GM18499 (cell line): Measurements from ENCODE around the gene COX14.
"Not testable (repeated sequence)": the region's sequence is repeated elsewhere in the genome, so short reads cannot be mapped to it uniquely, and the experiment has no call there.

Experiments
- ATAC-seq: cut with Tn5 transposase; IDR thresholded peaks from one replicate; pipeline ENCODE4 v1.9.1; 2021; ENCODE audit warnings: moderate number of reproducible peaks; ENCODE audit not compliant: insufficient read depth, unreplicated experiment

The COX14 gene

GRCh38 chr12:50107416-50108268 is 4.4 kb upstream of the COX14 start:
- no peak for ATAC-seq

DNA sequence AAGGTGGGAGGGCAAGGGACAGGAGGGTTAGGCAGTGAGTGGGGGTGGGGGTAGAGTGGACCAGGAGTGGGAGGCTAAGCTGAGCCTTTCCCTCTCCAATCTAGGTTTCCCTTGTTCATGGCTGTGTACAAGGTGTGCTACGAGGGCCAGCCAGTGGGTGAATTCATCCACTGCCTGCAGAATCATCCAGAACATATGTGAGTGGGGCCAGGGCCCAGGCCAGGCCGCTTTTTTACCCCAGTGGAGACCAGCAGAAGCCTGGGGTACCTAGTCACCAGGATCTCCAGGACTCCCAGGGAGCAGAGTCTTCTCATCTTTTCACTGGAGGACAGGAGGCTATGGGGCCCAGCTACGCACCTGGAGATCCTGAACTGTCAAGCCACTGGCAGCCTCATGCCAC is 2.7 kb upstream of the COX14 start:
- ATAC-seq, result no peak

GRCh38 chr12:50110127-50110761 is 1.8 kb upstream of the COX14 start:
- ATAC-seq, result no peak

DNA sequence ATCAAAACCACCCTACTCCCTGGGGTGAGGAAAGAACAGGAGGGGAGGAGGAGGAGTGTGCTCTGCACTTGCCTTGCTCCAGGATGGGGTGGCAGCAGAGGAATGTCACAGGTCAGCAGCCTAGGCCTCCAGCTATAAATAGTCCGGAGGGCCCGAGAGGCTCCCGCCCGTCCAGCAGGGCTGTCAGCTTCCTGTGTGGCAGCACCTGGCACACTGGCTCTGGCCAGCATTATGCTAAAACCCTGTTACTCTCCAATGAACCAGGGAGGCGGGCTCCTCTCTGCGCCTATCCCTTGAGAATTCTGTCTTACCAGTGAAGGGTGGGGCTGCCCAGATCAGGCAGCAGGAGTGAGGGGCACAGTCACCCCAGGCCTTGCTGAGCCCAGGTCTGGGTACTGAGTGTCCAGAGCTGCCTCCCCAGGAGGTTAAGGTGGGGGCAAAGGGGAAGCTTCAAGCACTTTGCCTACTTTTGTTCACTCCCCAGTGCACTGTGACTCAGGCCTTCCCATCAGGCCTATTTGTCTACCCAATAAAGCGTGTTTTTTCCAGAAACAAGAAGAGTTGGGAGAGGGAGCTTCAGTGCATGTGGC is 1.2 kb upstream of the COX14 start:
- no peak for ATAC-seq

GRCh38 chr12:50111395-50111692 is 692 bp upstream of the COX14 start:
- no peak for ATAC-seq

- no peak for ATAC-seq
Measured at GRCh38 chr12:50112456-50113218, 601 bp downstream of the COX14 start.

GRCh38 chr12:50117057-50117622 is 5.1 kb downstream of the COX14 start:
- ATAC-seq, result no peak

DNA sequence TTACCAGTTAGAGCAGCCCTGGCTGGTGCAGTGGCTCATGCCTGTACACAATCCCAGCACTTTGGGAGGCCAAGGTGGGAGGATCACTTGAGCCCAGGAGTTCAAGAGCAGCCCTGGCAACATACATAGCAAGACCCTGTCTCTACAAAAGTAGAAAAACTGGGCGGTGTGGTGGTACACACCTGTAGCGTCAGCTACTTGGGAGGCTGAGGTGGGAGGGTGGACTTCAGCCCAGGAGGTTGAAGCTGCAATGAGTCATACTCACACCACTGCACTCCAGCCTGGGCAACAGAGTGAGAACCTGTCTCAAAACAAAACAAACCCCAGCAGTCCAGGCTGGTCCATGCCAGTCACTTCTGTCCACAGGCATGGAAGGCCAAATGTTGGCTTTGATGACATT is 7.4 kb downstream of the COX14 start:
- no peak for ATAC-seq

DNA sequence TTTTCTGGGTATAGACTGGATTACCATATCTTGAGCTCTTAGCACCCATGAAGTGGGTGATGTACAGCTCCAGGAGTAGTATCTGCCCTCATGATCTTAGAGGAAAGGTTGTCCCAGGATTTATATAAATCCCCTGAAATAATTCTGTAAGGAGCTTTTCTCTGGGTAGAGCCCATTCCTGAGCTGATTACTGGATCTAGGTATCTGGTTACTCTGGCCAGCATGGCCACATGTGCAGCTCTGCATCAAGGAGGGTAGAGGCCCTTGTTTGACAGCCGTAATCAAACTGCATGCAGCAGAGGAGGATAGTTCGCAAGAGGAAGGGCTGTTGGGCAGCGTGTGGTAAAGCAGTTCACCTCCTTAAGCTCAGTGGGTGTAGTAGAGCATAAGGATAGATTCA is 8.5 kb downstream of the COX14 start:
- no peak for ATAC-seq

DNA sequence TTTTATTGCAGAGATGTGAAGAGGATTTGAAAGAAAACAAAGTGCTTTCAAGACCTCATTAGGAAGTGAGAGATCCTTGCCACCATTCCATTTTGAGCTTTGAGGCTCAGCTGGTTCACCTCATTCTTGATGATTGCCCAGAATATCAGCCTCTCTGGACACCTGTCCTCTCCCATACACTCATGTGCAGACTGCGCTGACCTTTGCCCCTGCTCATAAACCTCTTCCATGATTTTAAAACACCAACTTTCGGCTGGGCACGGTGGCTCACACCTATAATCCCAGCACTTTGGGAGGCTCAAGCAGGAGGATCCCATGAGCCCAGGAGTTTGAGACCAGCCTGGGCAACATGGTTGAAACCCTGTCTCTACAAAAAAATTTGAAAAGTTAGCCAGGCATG is 8.9 kb downstream of the COX14 start:
- no peak for ATAC-seq

DNA sequence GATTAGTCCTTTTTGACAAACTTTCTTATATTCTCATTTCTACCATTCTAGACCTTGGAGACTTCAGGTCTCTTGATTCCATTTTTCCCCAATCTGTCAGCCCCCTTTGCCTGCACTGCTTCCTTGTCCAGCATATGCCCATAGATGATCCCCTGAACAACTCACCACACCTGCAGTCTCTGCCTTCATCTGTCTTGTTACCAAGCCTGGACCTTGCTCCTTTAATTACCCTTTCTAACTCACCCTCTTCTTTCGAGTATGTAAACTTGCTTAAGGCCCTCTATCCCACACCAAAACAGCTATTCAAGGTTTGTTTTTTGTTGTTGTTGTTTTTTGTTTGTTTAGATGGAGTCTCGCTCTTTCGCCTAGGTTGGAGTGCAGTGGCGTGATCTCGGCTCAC is 9.6 kb downstream of the COX14 start:
- ATAC-seq, result no peak

DNA sequence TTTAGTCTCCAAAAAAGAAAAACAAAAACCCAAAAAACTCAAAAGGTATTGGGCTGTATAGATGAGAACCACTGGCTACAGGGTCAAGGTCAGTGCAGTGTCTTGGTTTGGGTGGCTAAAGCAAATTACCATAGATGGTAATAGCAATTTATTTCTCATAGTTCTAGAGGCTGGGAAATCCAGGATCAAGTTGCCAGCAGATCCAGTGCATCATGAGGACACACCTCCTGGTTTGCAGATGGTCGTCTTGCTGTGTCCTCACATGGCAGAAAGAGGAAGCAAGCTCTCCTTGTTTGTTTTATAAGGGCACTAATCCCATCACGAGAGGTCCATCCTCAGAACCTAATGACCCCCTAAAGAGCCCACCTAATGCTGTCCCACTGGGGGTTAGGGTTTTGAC is 11.2 kb downstream of the COX14 start:
- ATAC-seq, result no peak

DNA sequence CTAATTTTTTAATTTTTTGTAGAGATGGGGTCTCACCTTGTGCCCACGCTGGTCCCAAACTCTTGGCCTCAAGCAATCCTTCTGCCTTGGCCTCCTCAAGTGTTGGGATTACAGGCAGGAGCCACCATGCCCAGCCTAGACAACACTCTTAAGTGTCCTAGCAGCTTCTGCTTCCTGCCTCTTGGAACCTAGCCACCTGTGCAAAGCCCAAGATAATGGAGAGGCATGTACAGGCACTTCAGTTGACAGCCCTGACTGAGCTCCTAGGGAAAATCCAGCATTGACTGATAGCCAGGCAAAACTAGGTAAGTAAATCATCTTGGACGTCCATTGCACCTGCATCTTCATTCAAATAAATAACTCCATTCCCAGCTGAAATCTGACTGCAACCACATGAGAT is 15.5 kb downstream of the COX14 start:
- no peak for ATAC-seq

- ATAC-seq, result no peak
Measured at GRCh38 chr12:50129290-50129689, 17.3 kb downstream of the COX14 start.

- ATAC-seq, result no peak
Measured at GRCh38 chr12:50132505-50133135, 20.6 kb downstream of the COX14 start.

DNA sequence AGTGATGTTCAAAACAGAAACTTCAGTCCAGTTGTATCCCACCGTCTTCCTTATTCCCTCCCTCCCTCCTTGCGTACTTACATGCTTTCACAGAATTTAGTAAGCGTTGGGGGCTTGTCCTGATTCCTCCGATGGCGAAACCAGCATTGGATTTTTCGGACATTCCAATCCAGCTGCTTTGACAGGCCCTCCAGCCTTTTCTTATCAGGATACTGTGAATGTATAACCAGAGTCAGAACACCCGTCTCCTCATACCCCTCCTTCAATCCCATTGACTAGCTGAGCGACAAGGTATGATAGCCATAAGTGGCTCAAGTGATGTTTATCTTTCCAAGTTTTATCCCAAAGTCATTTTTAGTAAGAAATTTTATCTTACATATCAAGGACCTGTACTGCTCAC is 31.0 kb downstream of the COX14 start:
- no peak for ATAC-seq

DNA sequence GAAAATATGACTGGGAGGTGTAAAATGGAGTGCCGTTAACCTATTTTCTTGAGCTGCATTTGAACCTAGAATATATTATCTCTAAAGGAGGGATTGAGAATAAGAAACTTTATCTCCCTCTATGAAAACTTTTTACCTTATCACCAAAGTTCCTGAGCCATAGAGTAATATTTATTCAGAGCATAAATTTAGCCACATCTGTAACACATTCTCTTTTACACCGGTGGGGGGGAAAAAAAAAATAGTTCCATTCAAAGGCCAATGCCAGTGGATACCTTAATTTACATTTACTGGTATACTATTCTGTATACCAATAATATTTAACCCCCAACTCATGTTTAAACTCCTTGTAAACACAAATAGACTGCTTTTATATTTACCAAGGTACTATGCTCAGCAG is 33.4 kb downstream of the COX14 start:
- ATAC-seq, result no peak

- ATAC-seq, result no peak
Measured at GRCh38 chr12:50147281-50147680, 35.2 kb downstream of the COX14 start.

DNA sequence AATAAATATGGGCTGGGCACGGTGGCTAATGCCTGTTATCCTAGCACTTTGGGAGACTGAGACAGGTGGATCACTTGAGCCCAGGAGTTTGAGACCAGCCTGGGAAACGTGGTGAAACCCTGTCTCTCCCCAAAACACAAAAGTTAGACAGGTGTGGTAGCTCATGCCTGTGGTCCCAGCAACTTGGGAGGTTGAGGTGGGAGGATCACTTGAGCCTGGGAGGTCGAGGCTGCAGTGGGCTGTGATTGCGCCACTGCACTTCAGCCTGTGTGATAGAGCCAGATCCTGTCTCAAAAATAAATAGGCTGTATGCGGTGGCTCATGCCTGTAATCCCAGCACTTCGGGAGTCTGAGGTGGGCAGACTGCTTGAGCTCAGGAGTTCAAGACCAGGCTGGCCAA is 36.0 kb downstream of the COX14 start:
- not testable (repeated sequence) for ATAC-seq

- no peak for ATAC-seq
Measured at GRCh38 chr12:50149311-50149710, 37.3 kb downstream of the COX14 start.
